Measurements from ENCODE around the gene EDIL3.

DNA sequence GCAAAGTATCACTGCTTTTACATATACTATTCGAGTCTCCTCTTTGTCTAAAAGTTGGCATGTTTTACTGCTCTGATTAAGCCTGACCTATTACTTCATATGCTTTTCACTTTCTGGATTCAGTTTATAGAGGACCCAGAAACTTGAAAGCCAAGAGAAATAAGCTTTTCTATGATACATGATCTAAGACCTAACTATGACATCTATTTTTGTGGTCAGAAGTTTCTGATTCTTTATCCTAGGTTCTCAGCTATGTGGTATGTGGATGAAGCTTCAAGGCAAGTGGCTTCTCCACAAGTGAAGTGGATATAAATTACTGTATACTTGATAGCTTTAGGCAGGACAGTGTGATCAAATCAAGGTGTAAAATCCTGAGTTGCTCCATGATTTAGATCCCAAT is 6.3 kb downstream of the EDIL3 start:
- TF ChIP-seq, protein P1, sequence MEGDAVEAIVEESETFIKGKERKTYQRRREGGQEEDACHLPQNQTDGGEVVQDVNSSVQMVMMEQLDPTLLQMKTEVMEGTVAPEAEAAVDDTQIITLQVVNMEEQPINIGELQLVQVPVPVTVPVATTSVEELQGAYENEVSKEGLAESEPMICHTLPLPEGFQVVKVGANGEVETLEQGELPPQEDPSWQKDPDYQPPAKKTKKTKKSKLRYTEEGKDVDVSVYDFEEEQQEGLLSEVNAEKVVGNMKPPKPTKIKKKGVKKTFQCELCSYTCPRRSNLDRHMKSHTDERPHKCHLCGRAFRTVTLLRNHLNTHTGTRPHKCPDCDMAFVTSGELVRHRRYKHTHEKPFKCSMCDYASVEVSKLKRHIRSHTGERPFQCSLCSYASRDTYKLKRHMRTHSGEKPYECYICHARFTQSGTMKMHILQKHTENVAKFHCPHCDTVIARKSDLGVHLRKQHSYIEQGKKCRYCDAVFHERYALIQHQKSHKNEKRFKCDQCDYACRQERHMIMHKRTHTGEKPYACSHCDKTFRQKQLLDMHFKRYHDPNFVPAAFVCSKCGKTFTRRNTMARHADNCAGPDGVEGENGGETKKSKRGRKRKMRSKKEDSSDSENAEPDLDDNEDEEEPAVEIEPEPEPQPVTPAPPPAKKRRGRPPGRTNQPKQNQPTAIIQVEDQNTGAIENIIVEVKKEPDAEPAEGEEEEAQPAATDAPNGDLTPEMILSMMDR (conservative IDR thresholded peaks at IDR 0.05 in 1 of 2, IDR thresholded peaks at IDR 0.05 in 1 of 2; ENCODE audit: extremely low read depth in 1 of 2, insufficient read depth in 1 of 2, low read depth in 1 of 2, low read length in 2 of 2): no peak
- TF ChIP-seq EZH2 (IDR thresholded peaks at IDR 0.05; ENCODE audit: borderline replicate concordance, low read length): no peak
